ENCODE measurements around the gene RBM39. TPM values are rescaled to one million over a fixed set of nuclear protein-coding genes. Genes with fewer than 3 reads are reported as not detected.

RBM39 gene
- total and polyA plus RNA-seq, 3 experiments from 2014 or later, result 157 to 352 (median 349) TPM

- Histone ChIP-seq H3K4me1 (ENCODE audit: insufficient read depth, low read length) (peaks cover 74% of the 10 kb centered on the region), H3K27me3 (ENCODE audit: insufficient read depth, low read length, poor library complexity, severe bottlenecking) (no peaks in the 10 kb centered on the region), H3K9me3 (ENCODE audit: low read length) (no peaks in the 10 kb centered on the region), H3K36me3 (ENCODE audit: insufficient read depth, low read length) (no peaks in the 10 kb centered on the region), H3K4me3 (ENCODE audit: low read length) (peak overlapping the region; percentile 8), H3K27ac (ENCODE audit: low read depth, low read length) (no peak overlapping the region)
- POLR2A ChIA-PET, result interaction anchor here (0.8 to 1.3 kb wide), 2 partner anchors 32 to 35 kb away, joined by 3 to 4 read pairs; partner anchors contain the start of gene RBM39
- H3K27ac Mint-ChIP-seq, result peak overlapping the region; percentile 83 to 99 (median 98)
- CTCF ChIA-PET, result interaction anchor here (2.5 kb wide), 1 partner anchor 32 kb away, joined by 7 read pairs; the partner anchor contains the start of gene RBM39
- no peak for DNase-seq
- peaks cover 0 to 3% of the 10 kb centered on the region in 2 donors for H3K27me3 Mint-ChIP-seq
- H3K9me3 Mint-ChIP-seq, result peaks cover 0 to 3% (median 0%) of the 10 kb centered on the region in 5 donors
- H3K4me3 Mint-ChIP-seq, result peak overlapping the region; percentile 74 to 92 (median 86)
- H3K36me3 Mint-ChIP-seq, result peaks cover 6 to 43% (median 7%) of the 10 kb centered on the region in 3 donors
- H3K4me1 Mint-ChIP-seq, result peaks cover 59 to 89% (median 73%) of the 10 kb centered on the region in 3 donors
Observed at GRCh38 chr20:35774391-35774790, 32.3 kb upstream of the RBM39 start.

GRCh38 chr20:35773154-35773751 is 31.2 kb upstream of the RBM39 start:
- peak overlapping the region; percentile 84 for H3K4me3 ChIP-seq (ENCODE audit: low read length)
- no peaks in the 10 kb centered on the region for H3K9me3 ChIP-seq (ENCODE audit: low read length)
- H3K27ac ChIP-seq (ENCODE audit: low read depth, low read length), result peak overlapping the region; percentile 95
- H3K27me3 ChIP-seq (ENCODE audit: insufficient read depth, low read length, poor library complexity, severe bottlenecking), result no peaks in the 10 kb centered on the region
- H3K36me3 Mint-ChIP-seq, result peaks cover 4 to 36% (median 7%) of the 10 kb centered on the region in 3 donors
- peaks cover 86% of the 10 kb centered on the region for H3K4me1 ChIP-seq (ENCODE audit: insufficient read depth, low read length)
- H3K4me3 Mint-ChIP-seq, result peak overlapping the region; percentile 81 to 94 (median 86)
- peaks cover 0 to 3% (median 0%) of the 10 kb centered on the region in 5 donors for H3K9me3 Mint-ChIP-seq
- peaks cover 0 to 3% of the 10 kb centered on the region in 2 donors for H3K27me3 Mint-ChIP-seq
- peak; percentile 25 to 63 (median 53) for DNase-seq
- CTCF ChIA-PET, result interaction anchor here (0.6 to 7.4 kb wide), 2 partner anchors 11 to 30 kb away, joined by 3 to 90 read pairs; partner anchors contain the start of gene RBM39
- POLR2A ChIA-PET, result interaction anchor here (0.6 to 9.3 kb wide), 2 partner anchors 32 to 97 kb away, joined by 7 to 337 read pairs; partner anchors contain the start of gene RBM39
- no peaks in the 10 kb centered on the region for H3K36me3 ChIP-seq (ENCODE audit: insufficient read depth, low read length)
- H3K27ac Mint-ChIP-seq, result peak overlapping the region; percentile 86 to 99 (median 98)
- H3K4me1 Mint-ChIP-seq, result peaks cover 68 to 90% (median 77%) of the 10 kb centered on the region in 3 donors

DNA sequence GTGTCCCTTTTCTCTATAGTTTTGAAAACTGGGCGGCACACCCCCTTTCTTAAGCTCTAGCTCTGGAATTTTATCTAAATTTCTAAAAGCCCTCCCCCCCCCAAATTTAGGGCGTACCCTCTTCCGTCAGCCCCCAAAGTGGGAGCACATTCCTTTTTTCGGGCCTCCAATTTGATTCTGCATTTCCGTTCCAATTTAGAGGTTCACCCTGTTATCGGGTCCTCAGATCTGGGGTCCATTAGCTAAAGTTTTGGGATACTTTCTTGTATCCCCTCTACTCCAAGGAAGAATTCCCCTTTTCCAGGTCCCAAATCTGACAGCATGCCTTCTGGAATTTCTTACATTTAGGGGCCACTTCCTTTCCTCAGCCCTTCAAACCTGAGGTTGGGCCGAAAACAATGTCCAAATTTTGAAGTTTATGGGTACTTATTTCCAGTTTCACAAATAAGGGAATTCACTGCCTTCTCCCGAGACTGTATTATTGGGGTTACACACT is 30.6 kb upstream of the RBM39 start:
- H3K4me1 ChIP-seq (ENCODE audit: insufficient read depth, low read length), result peaks cover 90% of the 10 kb centered on the region
- Mint-ChIP-seq H3K4me1 (peaks cover 74 to 90% (median 79%) of the 10 kb centered on the region in 3 donors), H3K27ac (peak overlapping the region; percentile 86 to 99 (median 98)), H3K9me3 (peaks cover 0 to 3% (median 0%) of the 10 kb centered on the region in 5 donors), H3K36me3 (peaks cover 4 to 32% (median 7%) of the 10 kb centered on the region in 3 donors), H3K27me3 (peaks cover 0 to 3% of the 10 kb centered on the region in 2 donors), H3K4me3 (peak overlapping the region; percentile 81 to 94 (median 86))
- H3K36me3 ChIP-seq (ENCODE audit: insufficient read depth, low read length), result no peaks in the 10 kb centered on the region
- ChIA-PET CTCF (interaction anchor here (0.6 to 7.4 kb wide), 5 partner anchors 11 to 181 kb away, joined by 3 to 90 read pairs (median 7); partner anchors contain the start of genes RBM39 and SCAND1), POLR2A (interaction anchor here (0.5 to 9.3 kb wide), 6 partner anchors 26 to 182 kb away, joined by 4 to 337 read pairs (median 8); partner anchors contain the start of genes CPNE1, RBM12, RBM39 and SCAND1)
- no peaks in the 10 kb centered on the region for H3K9me3 ChIP-seq (ENCODE audit: low read length)
- H3K27me3 ChIP-seq (ENCODE audit: insufficient read depth, low read length, poor library complexity, severe bottlenecking), result no peaks in the 10 kb centered on the region
- H3K27ac ChIP-seq (ENCODE audit: low read depth, low read length), result peak overlapping the region; percentile 95
- DNase-seq, result no peak
- H3K4me3 ChIP-seq (ENCODE audit: low read length), result peak overlapping the region; percentile 84

DNA sequence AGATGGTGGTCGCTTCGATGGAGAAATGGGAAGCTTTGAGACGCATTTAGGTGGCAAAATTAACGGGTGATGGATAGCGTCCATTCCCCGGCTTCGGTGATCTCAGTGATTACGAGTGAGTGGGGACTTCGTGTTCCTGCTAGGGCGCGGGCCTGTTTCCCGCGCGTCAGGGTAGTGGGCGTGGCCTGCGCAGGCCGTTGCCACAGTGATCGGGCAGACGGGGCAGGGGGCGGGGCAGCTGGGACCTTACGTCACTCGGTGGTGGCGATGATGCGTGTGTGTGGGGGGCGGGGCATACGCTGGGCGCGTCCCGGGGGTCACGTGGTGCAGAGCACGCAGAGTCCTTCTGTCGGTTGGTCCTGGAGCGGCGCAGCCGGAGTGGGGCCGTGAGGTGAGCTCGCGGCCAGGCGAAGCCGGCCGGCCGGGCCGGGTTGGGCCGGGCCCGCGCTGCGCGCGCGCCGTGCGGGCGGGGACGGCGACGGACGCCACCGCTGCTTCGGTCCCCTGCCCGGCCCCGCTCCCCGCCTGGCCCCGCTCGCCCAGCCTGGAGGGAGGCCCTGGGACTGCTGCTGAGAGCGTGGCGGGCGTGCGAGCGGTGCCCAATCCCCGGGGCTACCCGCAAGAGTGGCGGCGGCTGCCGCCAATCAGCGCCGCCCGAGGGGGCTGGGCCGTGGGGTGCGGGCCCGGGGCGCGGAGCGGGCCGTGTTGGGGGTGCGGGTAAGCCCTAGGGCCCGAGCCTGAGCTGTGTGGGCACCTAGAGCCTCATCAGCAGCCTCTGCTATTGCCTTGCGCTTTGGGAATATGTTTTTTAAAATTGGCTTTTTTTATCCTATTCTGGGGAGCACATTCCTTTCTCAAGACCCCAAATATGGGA is 29.9 kb upstream of the RBM39 start, which contains the start of gene PHF20:
Gene PHF20 (plus strand): TSS at position 327 of the 874 bp plus-strand sequence. CDS start 29,508 bp downstream, outside the sequence.
- ChIA-PET POLR2A (interaction anchor here (0.7 to 9.3 kb wide), 7 partner anchors 25 to 317 kb away, joined by 3 to 337 read pairs (median 4); partner anchors contain the start of genes CPNE1, RBM12, RBM39 and SCAND1), CTCF (interaction anchor here (1.1 to 7.4 kb wide), 5 partner anchors 26 to 182 kb away, joined by 3 to 90 read pairs (median 7); partner anchors contain the start of genes RBM39 and SCAND1)
- Mint-ChIP-seq H3K4me3 (peak within 1 kb of the TSS; percentile 84 to 94 (median 86)), H3K4me1 (peaks cover 68 to 90% (median 79%) of the 10 kb centered on the region in 3 donors), H3K9me3 (peaks cover 0 to 3% (median 0%) of the 10 kb centered on the region in 5 donors), H3K36me3 (peaks cover 4 to 25% (median 7%) of the 10 kb centered on the region in 3 donors), H3K27ac (peak within 1 kb of the TSS; percentile 98 to 100 (median 100)), H3K27me3 (peaks cover 0 to 3% of the 10 kb centered on the region in 2 donors)
- Histone ChIP-seq H3K27ac (ENCODE audit: low read depth, low read length) (peak within 1 kb of the TSS; percentile 95), H3K27me3 (ENCODE audit: insufficient read depth, low read length, poor library complexity, severe bottlenecking) (no peaks in the 10 kb centered on the region), H3K4me1 (ENCODE audit: insufficient read depth, low read length) (peaks cover 90% of the 10 kb centered on the region), H3K4me3 (ENCODE audit: low read length) (peak within 1 kb of the TSS; percentile 84), H3K9me3 (ENCODE audit: low read length) (no peaks in the 10 kb centered on the region), H3K36me3 (ENCODE audit: insufficient read depth, low read length) (no peaks in the 10 kb centered on the region)
- peak; percentile 99 to 100 (median 100) for DNase-seq

- Histone ChIP-seq H3K4me1 (ENCODE audit: insufficient read depth, low read length) (peaks cover 90% of the 10 kb centered on the region), H3K27me3 (ENCODE audit: insufficient read depth, low read length, poor library complexity, severe bottlenecking) (no peaks in the 10 kb centered on the region), H3K27ac (ENCODE audit: low read depth, low read length) (peak overlapping the region; percentile 92), H3K4me3 (ENCODE audit: low read length) (peak overlapping the region; percentile 30), H3K9me3 (ENCODE audit: low read length) (no peaks in the 10 kb centered on the region), H3K36me3 (ENCODE audit: insufficient read depth, low read length) (no peaks in the 10 kb centered on the region)
- CTCF ChIA-PET, result interaction anchor here (1.1 to 7.4 kb wide), 5 partner anchors 25 to 183 kb away, joined by 3 to 90 read pairs (median 7); partner anchors contain the start of genes RBM39 and SCAND1
- DNase-seq, result no peak
- peak overlapping the region; percentile 98 to 100 (median 100) for H3K27ac Mint-ChIP-seq
- H3K4me1 Mint-ChIP-seq, result peaks cover 66 to 87% (median 75%) of the 10 kb centered on the region in 3 donors
- peaks cover 0 to 3% of the 10 kb centered on the region in 2 donors for H3K27me3 Mint-ChIP-seq
- H3K4me3 Mint-ChIP-seq, result peak overlapping the region; percentile 72 to 87 (median 85)
- peaks cover 4 to 20% (median 7%) of the 10 kb centered on the region in 3 donors for H3K36me3 Mint-ChIP-seq
- peaks cover 0 to 3% (median 0%) of the 10 kb centered on the region in 5 donors for H3K9me3 Mint-ChIP-seq
- POLR2A ChIA-PET, result interaction anchor here (0.7 to 9.3 kb wide), 8 partner anchors 24 to 317 kb away, joined by 3 to 337 read pairs (median 4); partner anchors contain the start of genes CPNE1, RBM12, RBM39 and SCAND1
Observed at GRCh38 chr20:35771367-35771688, 29.3 kb upstream of the RBM39 start.

- ChIA-PET POLR2A (interaction anchor here (0.6 to 9.3 kb wide), 3 partner anchors 11 to 185 kb away, joined by 3 to 337 read pairs (median 7); partner anchors contain the start of genes RBM39 and SCAND1), CTCF (interaction anchor here (1.6 to 7.4 kb wide), 2 partner anchors 26 to 185 kb away, joined by 6 to 90 read pairs; partner anchors contain the start of genes RBM39 and SCAND1)
- H3K4me3 Mint-ChIP-seq, result peak overlapping the region; percentile 51 to 88 (median 82)
- H3K36me3 Mint-ChIP-seq, result peaks cover 2 to 7% (median 3%) of the 10 kb centered on the region in 3 donors
- peak overlapping the region; percentile 75 for H3K27ac ChIP-seq (ENCODE audit: low read depth, low read length)
- peak overlapping the region; percentile 25 for H3K4me3 ChIP-seq (ENCODE audit: low read length)
- H3K27ac Mint-ChIP-seq, result peak overlapping the region; percentile 94 to 100 (median 100)
- peak in 3 of 5 donors; percentile 17 to 54 (median 21) for DNase-seq
- H3K9me3 Mint-ChIP-seq, result peaks cover 0 to 3% (median 0%) of the 10 kb centered on the region in 5 donors
- peaks cover 0 to 3% of the 10 kb centered on the region in 2 donors for H3K27me3 Mint-ChIP-seq
- H3K27me3 ChIP-seq (ENCODE audit: insufficient read depth, low read length, poor library complexity, severe bottlenecking), result no peaks in the 10 kb centered on the region
- H3K4me1 ChIP-seq (ENCODE audit: insufficient read depth, low read length), result peaks cover 84% of the 10 kb centered on the region
- peaks cover 55 to 76% (median 62%) of the 10 kb centered on the region in 3 donors for H3K4me1 Mint-ChIP-seq
- no peaks in the 10 kb centered on the region for H3K9me3 ChIP-seq (ENCODE audit: low read length)
- no peaks in the 10 kb centered on the region for H3K36me3 ChIP-seq (ENCODE audit: insufficient read depth, low read length)
Observed at GRCh38 chr20:35768731-35769664, 26.9 kb upstream of the RBM39 start.
